Measurements from ENCODE around the gene SEMA4D.

The SEMA4D gene

DNA sequence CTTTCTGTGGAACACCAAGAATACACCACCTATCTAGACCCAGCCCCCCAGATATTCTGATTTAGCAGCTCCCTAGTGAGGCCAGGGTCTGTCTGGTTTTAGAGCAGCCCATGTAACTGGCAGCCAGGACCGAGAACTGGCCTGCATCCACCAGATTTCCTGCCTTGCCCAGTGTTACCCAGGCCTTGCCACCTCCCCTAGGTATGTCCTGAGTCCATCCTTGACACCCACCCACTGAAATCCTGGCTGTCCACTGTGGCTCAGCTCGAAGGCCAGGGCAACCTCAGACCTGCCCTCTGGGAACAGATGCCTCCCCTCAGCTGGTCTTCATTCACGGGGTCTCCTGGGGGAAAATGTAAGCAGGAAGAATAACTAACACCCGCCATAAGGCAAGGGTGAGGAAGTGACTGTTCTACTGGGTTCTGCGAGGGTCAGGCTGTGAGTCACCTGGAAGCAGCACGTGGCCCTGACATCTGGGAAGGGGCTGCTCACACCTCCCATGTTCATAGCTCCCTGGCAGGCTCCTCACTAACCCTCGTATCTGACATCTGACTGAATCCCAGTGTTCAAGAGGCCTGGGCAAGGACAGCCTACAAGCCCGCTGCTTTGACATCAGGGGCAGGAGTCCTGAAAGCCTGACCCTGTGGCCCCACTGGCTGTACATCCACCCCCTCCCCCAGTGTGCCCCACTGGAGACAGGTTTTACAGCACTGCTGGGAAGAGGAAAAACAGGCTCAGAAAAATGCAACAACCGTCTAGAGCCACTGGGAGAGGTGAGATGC, 72.7 kb downstream of the SEMA4D start:
- TF ChIP-seq, protein P1, sequence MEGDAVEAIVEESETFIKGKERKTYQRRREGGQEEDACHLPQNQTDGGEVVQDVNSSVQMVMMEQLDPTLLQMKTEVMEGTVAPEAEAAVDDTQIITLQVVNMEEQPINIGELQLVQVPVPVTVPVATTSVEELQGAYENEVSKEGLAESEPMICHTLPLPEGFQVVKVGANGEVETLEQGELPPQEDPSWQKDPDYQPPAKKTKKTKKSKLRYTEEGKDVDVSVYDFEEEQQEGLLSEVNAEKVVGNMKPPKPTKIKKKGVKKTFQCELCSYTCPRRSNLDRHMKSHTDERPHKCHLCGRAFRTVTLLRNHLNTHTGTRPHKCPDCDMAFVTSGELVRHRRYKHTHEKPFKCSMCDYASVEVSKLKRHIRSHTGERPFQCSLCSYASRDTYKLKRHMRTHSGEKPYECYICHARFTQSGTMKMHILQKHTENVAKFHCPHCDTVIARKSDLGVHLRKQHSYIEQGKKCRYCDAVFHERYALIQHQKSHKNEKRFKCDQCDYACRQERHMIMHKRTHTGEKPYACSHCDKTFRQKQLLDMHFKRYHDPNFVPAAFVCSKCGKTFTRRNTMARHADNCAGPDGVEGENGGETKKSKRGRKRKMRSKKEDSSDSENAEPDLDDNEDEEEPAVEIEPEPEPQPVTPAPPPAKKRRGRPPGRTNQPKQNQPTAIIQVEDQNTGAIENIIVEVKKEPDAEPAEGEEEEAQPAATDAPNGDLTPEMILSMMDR (IDR thresholded peaks at IDR 0.05) = no peak
- intact Hi-C loops (cut with DNase I; ENCODE audit: low total_unique reads) = no loop called here
- no peaks in the 10 kb centered on the region for H3K36me3 ChIP-seq
- DNase-seq = no peak
- H3K27ac ChIP-seq = no peak overlapping the region
- no peaks in the 10 kb centered on the region for H3K4me1 ChIP-seq
- H3K27me3 ChIP-seq = no peaks in the 10 kb centered on the region
- H3K4me3 ChIP-seq = no peak overlapping the region
- H3K9me3 ChIP-seq = no peaks in the 10 kb centered on the region

DNA sequence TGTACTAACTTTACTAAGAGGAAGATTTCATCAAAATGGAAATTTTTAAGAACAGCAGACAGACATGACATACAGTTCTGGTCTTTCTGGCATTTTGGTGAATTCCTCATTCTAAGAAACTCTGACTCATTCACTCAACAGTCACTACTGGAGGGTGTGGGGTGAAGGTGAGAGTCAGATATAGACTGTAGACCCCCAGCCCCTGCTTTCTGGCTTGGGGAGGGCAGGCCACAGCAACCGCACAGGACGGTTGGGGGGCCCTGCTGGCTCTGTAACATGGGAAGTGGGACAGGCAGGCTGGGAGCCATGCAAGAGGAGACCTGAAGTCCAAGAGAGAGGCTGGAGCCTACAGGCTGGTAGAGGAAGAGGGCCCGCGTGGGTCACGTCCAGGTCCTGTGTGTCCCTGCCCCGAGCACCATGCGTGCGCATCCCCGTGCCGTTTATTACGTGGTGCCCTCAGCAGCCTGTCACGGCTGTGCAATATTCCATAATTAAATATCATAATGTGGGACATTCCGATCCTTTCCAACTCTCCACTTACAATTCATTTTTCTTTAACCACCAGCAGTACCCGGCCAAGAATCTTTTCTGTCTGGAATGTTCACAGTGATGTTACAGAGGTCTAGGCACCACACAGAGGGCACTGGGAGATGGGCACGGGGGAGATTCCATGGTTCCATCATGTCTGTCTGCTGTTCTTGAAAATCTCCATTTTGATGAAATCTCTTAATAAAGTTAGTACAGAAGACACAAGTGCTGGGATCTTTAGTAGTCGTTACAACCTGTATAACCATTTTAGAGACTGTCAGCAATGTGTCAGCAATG, 75.5 kb downstream of the SEMA4D start:
- Histone ChIP-seq H3K4me3 (no peak overlapping the region), H3K9me3 (no peaks in the 10 kb centered on the region), H3K27ac (no peak overlapping the region), H3K36me3 (no peaks in the 10 kb centered on the region), H3K4me1 (no peaks in the 10 kb centered on the region), H3K27me3 (no peaks in the 10 kb centered on the region)
- intact Hi-C loops (cut with DNase I; ENCODE audit: low total_unique reads) = no loop called here
- no peak for DNase-seq
- TF ChIP-seq, protein P1 (IDR thresholded peaks at IDR 0.05) = no peak

DNA sequence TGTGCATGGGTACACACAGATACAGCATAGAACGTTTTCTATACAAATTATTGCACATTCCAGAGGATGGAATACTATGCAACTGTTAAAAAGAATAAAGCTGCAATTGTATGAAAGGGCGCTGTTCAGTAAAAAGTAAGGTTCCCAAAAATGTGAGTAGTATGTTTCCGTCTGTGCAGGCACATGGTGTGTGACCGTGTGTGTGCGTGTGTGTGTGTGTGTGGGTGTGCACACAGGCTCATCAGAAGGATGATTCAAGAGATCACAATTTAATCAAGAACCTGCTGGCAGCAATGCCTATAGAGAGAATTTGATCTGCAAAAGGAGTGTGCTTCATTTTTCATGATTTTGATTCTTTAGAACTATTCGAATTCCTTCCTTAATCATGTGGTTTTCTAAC, 76.3 kb downstream of the SEMA4D start:
- intact Hi-C loops (cut with DNase I; ENCODE audit: low total_unique reads) = no loop called here

DNA sequence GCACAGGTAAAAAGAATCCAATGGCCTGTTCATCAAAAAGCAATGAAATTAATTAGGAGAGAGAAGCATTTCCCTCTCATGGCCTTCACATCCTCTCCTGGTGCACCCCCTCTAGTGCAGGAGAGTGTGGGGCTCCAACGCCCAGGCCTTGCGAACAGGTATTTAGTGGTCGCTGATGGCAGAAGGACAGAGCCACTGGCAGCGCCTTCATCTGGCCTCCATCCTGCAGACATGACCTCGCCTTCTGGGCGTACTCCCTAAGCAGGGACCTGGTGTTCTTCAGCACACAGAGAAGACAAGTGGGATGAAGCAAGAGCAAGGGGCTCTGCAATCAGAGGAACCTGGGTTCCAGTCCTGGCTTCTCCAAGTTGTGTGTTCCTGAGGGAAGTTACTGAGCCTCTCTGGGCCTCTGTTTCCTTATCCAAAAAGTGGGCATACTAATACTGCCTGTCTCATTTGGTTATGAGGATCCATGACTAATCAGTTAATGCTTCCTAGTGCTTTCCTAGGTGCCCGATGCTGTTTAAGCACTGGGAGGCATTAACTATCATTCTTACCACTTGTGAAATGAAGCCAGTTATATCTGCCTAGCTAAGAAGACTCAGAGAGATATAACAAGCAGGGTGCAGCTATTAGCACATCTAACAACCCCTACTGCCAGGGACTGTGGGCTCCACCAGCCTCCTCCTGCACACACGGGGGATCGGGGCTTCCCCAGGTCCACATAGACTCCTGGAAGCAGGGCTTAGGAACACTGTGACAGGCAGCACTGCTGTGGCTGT, 77.3 kb downstream of the SEMA4D start:
- no peak for DNase-seq
- Histone ChIP-seq H3K4me3 (no peak overlapping the region), H3K9me3 (no peaks in the 10 kb centered on the region), H3K36me3 (no peaks in the 10 kb centered on the region), H3K27ac (no peak overlapping the region), H3K4me1 (no peaks in the 10 kb centered on the region), H3K27me3 (no peaks in the 10 kb centered on the region)
- intact Hi-C loops (cut with DNase I; ENCODE audit: low total_unique reads) = no loop called here
- TF ChIP-seq, protein P1 (IDR thresholded peaks at IDR 0.05) = no peak

More for the DNA sequence above, 76.3 kb downstream of the SEMA4D start:
- Histone ChIP-seq H3K36me3 (no peaks in the 10 kb centered on the region), H3K27ac (no peak overlapping the region), H3K4me3 (no peak overlapping the region), H3K9me3 (no peaks in the 10 kb centered on the region), H3K4me1 (no peaks in the 10 kb centered on the region), H3K27me3 (no peaks in the 10 kb centered on the region)
- no peak for DNase-seq
- TF ChIP-seq, protein P1 (IDR thresholded peaks at IDR 0.05) = no peak

DNA sequence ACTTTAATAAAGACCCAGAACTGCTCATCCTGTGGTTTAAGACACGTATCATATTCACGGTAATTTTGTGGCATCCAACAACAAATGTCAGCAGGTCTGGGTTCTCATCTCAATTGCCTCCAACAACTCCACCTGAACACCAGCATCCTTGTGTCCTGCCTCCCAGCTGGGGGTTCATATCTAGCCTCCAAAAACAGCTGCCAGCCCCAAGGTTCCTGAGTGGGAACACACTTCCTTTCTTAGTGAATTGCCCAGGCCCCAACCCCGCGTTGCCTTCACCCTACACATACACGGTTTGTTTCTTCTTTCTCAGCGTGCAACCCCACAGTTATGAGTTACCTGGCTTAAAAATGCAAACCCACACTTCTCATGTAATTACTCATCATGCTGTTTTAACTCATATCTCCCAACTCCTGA, 77.9 kb downstream of the SEMA4D start:
- no peak for DNase-seq
- TF ChIP-seq, protein P1 (IDR thresholded peaks at IDR 0.05) = no peak
- Histone ChIP-seq H3K27ac (no peak overlapping the region), H3K9me3 (no peaks in the 10 kb centered on the region), H3K36me3 (no peaks in the 10 kb centered on the region), H3K4me3 (no peak overlapping the region), H3K27me3 (no peaks in the 10 kb centered on the region), H3K4me1 (no peaks in the 10 kb centered on the region)
- intact Hi-C loops (cut with DNase I; ENCODE audit: low total_unique reads) = no loop called here

All from tibial artery (tissue), 4 donors.